ENCODE results near the gene TENM4. TPM values are rescaled to one million over a fixed set of nuclear protein-coding genes. Genes with fewer than 3 reads are reported as not detected.
A peak's percentile ranks its signal among the peaks of the same experiment; 100 is the strongest.

Gene TENM4
- polyA plus RNA-seq, 1 donor from 2014 or later = 16.8 TPM

DNA sequence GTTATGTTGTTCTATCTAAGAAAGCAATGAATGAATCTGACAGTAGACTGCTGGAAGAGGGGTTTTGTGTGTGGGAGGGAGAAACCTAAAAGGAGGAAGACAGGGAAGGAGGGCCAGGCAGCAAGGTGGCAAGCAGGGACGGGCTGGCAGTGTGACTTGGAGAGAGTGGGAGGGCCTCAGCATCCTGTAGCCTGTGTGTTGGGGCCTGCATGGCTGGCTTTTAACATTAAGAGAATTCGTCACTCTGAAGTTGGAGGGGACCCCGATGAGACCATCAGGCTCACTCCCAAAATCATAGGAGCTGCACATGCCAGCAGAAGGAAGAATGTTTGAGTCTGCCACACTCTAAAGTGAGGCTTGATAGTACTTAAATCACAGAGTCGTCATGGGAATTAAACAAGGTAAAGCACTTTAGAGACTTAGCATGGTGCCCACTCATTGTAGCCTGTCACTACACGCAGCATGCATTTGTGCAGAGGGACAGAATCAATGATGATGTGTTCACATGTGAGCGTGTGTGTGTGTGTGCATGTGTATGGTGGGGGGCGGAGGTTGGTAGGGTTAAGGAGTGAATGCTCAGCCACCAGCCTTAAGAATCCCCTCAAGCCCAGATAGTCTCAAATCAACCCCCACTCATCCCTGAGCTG, 199.5 kb downstream of the TENM4 start:
- Histone ChIP-seq H3K27ac (ENCODE audit: low read length) (no peak overlapping the region), H3K27me3 (ENCODE audit: insufficient read depth, low read depth, low read length) (no peaks in the 10 kb centered on the region), H2AFZ (ENCODE audit: low read depth, low read length) (no peak overlapping the region), H3K4me2 (ENCODE audit: low read length) (no peak overlapping the region), H3K9me2 (ENCODE audit: insufficient read depth, low read length) (no peaks in the 10 kb centered on the region), H3K79me2 (replicated peaks; ENCODE audit: insufficient read depth, low read length) (no peaks in the 10 kb centered on the region), H3K9ac (ENCODE audit: low read length) (peak overlapping the region; percentile 15), H3K9me3 (ENCODE audit: low read length) (no peaks in the 10 kb centered on the region), H3F3A (ENCODE audit: insufficient read depth, low read length, poor library complexity, severe bottlenecking) (no peaks in the 10 kb centered on the region), H4K20me1 (ENCODE audit: insufficient read depth) (no peaks in the 10 kb centered on the region), H3K4me3 (ENCODE audit: low read length) (no peak overlapping the region), H3K36me3 (ENCODE audit: insufficient read depth, low read length) (no peaks in the 10 kb centered on the region)
- TF ChIP-seq POLR2AphosphoS5 (IDR thresholded peaks at IDR 0.05) = peak; percentile 20
- peak; percentile 25 for TF ChIP-seq EP300 (conservative IDR thresholded peaks at IDR 0.05; ENCODE audit: poor library complexity, severe bottlenecking)
- TF ChIP-seq, protein P1, sequence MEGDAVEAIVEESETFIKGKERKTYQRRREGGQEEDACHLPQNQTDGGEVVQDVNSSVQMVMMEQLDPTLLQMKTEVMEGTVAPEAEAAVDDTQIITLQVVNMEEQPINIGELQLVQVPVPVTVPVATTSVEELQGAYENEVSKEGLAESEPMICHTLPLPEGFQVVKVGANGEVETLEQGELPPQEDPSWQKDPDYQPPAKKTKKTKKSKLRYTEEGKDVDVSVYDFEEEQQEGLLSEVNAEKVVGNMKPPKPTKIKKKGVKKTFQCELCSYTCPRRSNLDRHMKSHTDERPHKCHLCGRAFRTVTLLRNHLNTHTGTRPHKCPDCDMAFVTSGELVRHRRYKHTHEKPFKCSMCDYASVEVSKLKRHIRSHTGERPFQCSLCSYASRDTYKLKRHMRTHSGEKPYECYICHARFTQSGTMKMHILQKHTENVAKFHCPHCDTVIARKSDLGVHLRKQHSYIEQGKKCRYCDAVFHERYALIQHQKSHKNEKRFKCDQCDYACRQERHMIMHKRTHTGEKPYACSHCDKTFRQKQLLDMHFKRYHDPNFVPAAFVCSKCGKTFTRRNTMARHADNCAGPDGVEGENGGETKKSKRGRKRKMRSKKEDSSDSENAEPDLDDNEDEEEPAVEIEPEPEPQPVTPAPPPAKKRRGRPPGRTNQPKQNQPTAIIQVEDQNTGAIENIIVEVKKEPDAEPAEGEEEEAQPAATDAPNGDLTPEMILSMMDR (IDR thresholded peaks at IDR 0.05; ENCODE audit: poor library complexity, severe bottlenecking) = no peak

GRCh38 chr11:79237703-79238102, 203.1 kb downstream of the TENM4 start:
- Histone ChIP-seq H2AFZ (ENCODE audit: low read depth, low read length) (no peak overlapping the region), H3K79me2 (replicated peaks; ENCODE audit: insufficient read depth, low read length) (no peaks in the 10 kb centered on the region), H3K9me2 (ENCODE audit: insufficient read depth, low read length) (no peaks in the 10 kb centered on the region), H3K4me2 (ENCODE audit: low read length) (no peak overlapping the region), H3F3A (ENCODE audit: insufficient read depth, low read length, poor library complexity, severe bottlenecking) (no peaks in the 10 kb centered on the region), H3K4me3 (ENCODE audit: low read length) (no peak overlapping the region), H3K27ac (ENCODE audit: low read length) (no peak overlapping the region), H3K9ac (ENCODE audit: low read length) (no peak overlapping the region), H3K36me3 (ENCODE audit: insufficient read depth, low read length) (no peaks in the 10 kb centered on the region), H3K9me3 (ENCODE audit: low read length) (no peaks in the 10 kb centered on the region), H3K27me3 (ENCODE audit: insufficient read depth, low read depth, low read length) (no peaks in the 10 kb centered on the region), H4K20me1 (ENCODE audit: insufficient read depth) (no peaks in the 10 kb centered on the region)
- no peak for TF ChIP-seq TAF1 (IDR thresholded peaks at IDR 0.05; ENCODE audit: low read depth)
- TF ChIP-seq, protein P1 (IDR thresholded peaks at IDR 0.05; ENCODE audit: poor library complexity, severe bottlenecking) = no peak
- TF ChIP-seq EZH2 (IDR thresholded peaks at IDR 0.05; ENCODE audit: borderline replicate concordance, insufficient read depth, low read length, poor library complexity, severe bottlenecking) = no peak
- no peak for TF ChIP-seq MXI1 (conservative IDR thresholded peaks at IDR 0.05; ENCODE audit: poor library complexity, severe bottlenecking)
- TF ChIP-seq RAD21 (conservative IDR thresholded peaks at IDR 0.05) = no peak
- TF ChIP-seq SMC3 (conservative IDR thresholded peaks at IDR 0.05; ENCODE audit: poor library complexity) = no peak
- TF ChIP-seq REST (IDR thresholded peaks at IDR 0.05; ENCODE audit: borderline replicate concordance) = no peak
- TF ChIP-seq POLR2AphosphoS5 (IDR thresholded peaks at IDR 0.05) = no peak
- no peak for TF ChIP-seq EP300 (conservative IDR thresholded peaks at IDR 0.05; ENCODE audit: poor library complexity, severe bottlenecking)
